Measurements from ENCODE around the gene PMPCA.

PMPCA gene

DNA sequence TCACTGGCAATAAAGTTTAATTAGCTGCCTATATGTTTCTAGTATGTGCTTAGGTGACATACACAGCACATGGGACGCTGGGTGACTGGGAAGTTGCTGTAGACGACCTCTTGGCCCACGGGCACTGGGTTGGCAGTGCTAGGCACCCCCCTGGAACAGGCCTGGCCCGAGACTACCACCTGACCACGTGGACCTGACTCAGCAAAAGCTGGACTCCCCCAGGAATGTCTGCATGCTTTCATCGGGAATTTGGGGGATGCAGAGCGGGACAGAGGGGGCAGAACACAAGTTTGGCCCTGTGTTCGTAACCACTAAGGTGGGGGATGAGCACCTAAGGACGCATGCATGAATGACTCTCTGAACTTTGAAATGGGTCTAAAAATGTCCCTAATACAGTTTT lies 45.8 kb downstream of the PMPCA start:
- ChIA-PET CTCF (no interaction called here), POLR2A (no interaction called here)
- H3K4me3 ChIP-seq (ENCODE audit: low read depth, low read length) = no peak overlapping the region
- TF ChIP-seq, protein P1, sequence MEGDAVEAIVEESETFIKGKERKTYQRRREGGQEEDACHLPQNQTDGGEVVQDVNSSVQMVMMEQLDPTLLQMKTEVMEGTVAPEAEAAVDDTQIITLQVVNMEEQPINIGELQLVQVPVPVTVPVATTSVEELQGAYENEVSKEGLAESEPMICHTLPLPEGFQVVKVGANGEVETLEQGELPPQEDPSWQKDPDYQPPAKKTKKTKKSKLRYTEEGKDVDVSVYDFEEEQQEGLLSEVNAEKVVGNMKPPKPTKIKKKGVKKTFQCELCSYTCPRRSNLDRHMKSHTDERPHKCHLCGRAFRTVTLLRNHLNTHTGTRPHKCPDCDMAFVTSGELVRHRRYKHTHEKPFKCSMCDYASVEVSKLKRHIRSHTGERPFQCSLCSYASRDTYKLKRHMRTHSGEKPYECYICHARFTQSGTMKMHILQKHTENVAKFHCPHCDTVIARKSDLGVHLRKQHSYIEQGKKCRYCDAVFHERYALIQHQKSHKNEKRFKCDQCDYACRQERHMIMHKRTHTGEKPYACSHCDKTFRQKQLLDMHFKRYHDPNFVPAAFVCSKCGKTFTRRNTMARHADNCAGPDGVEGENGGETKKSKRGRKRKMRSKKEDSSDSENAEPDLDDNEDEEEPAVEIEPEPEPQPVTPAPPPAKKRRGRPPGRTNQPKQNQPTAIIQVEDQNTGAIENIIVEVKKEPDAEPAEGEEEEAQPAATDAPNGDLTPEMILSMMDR (IDR thresholded peaks at IDR 0.05; ENCODE audit: insufficient read depth, low read length, missing control alignments) = no peak
- DNase-seq (ENCODE audit: low read depth, low spot score) = no peak

DNA sequence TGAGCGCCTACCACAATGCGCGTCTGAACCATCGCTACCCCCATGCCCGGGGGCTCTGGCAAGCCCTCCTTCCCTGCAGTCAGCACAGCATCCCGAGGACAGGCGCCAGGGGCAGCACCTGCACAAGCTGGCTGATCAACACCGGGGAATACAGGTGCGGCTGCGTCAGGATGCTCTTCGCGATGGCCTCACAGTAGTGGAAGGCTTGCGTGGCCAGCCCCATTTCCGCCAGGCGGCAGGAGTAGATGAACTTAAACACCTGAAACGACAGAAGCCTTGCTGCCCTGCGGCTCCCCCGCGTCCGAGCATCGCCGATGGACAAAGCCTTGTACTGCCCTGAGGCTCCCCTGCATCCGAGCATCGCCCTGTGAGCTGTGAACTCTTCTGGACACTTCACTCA lies 46.9 kb downstream of the PMPCA start:
- ChIA-PET POLR2A (no interaction called here), CTCF (interaction anchor here (1.1 to 3.4 kb wide), 4 partner anchors 11 to 27 kb away, joined by 3 to 16 read pairs (median 10); no protein-coding TSS in a partner anchor)
- DNase-seq (ENCODE audit: low read depth, low spot score) = no peak
- H3K4me3 ChIP-seq (ENCODE audit: low read depth, low read length) = no peak overlapping the region
- TF ChIP-seq, protein P1 (IDR thresholded peaks at IDR 0.05; ENCODE audit: insufficient read depth, low read length, missing control alignments) = no peak

DNA sequence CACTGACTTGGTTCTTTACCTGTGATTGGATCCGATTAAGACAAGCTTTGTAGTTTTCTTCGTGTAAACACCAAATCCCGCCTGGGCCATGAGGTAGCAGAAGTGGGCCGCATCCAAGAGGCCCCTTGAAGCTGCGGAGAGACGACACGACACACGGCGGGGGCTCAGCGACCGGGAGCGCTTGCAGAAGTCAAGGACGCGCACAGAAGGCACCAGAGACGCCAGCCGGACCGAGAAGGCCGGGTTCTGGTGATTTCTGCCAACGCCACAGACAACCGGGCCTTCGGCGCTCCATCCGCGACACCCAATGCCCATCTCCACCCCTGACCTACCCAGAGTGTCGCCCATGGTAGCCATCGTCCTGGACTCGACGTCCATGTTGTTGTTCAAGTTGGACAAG lies 49.0 kb downstream of the PMPCA start:
- TF ChIP-seq, protein P1 (IDR thresholded peaks at IDR 0.05; ENCODE audit: insufficient read depth, low read length, missing control alignments) = no peak
- no peak for DNase-seq (ENCODE audit: low read depth, low spot score)
- H3K4me3 ChIP-seq (ENCODE audit: low read depth, low read length) = no peak overlapping the region
- ChIA-PET CTCF (interaction anchor here (1.4 to 3.4 kb wide), 3 partner anchors 14 to 50 kb away, joined by 4 to 16 read pairs (median 13); no protein-coding TSS in a partner anchor), POLR2A (no interaction called here)

DNA sequence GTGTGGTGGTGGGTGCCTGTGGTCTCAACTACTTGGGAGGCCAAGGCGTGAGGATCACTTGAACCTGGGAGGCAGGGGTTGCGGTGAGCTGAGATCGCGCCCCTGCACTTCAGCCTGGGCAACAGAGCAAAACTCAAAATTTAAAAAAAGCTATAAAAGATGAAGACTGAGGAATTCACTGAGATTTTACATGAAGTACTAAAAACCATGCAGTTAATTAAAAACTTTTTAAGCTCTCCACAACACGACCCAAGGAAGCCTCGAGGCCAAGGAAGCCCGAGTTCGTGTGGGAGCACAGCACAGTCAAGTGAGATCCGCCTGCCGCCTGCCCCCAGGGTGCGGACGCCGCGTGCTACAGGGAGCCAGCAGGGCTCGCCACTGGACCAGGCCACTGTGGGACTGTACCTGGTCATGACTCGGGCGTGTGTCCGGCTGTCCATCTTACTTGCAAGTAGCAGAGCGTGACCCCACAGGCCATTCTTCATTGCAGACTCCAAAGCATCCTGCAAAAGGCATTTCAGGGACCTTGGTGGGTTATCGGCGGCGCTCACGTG lies 50.4 kb downstream of the PMPCA start:
- TF ChIP-seq, protein P1 (IDR thresholded peaks at IDR 0.05; ENCODE audit: insufficient read depth, low read length, missing control alignments) = no peak
- DNase-seq (ENCODE audit: low read depth, low spot score) = no peak
- POLR2A ChIA-PET = no interaction called here
- H3K4me3 ChIP-seq (ENCODE audit: low read depth, low read length) = no peak overlapping the region
- CTCF ChIA-PET = interaction anchor here (0.7 to 1.8 kb wide), 5 partner anchors 14 to 148 kb away, joined by 3 to 6 read pairs (median 4); no protein-coding TSS in a partner anchor

DNA sequence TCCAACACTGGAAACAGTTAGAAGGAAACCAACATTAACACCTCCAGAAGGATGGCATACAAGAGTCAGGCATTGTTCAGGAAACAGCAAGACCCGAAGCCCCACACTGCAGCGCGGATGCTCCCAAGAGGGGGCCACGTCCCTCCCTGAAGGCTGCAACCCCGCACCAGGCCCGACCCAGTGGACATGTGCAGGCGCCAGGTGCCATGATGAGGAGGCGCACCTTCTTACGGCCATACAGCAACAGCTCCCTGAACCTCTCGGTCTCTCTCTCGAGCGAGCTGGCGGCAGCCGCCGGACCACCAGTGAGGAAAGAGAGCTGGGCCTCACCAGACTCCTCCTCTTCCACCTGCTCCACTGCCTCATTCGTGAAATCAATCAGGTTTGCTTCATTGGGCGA lies 52.2 kb downstream of the PMPCA start:
- CTCF ChIA-PET = no interaction called here

DNA sequence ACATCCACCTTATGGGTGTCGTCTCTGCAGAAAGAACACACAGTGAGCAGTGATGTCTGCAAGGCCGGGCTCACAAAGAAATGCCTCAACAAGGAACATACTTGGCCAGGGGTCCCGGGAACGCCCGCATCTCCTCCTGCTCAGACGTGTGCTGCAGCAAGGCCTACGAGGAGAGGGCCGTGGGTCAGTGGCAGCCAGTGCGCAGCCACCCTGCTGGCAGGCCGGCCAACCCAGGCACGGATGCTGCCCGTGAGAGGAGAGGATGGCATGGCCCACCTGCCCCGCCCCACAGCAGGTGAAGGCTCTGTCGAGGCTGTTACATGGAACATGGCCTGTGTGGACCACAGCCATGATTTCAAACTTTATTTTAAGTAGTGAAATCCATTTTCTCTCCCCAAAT lies 53.1 kb downstream of the PMPCA start:
- CTCF ChIA-PET = interaction anchor here (0.9 to 1.6 kb wide), 2 partner anchors 14 to 23 kb away, joined by 3 to 7 read pairs; no protein-coding TSS in a partner anchor
- DNase-seq (ENCODE audit: low read depth, low spot score) = no peak
- TF ChIP-seq, protein P1 (IDR thresholded peaks at IDR 0.05; ENCODE audit: insufficient read depth, low read length, missing control alignments) = no peak
- POLR2A ChIA-PET = no interaction called here
- no peak overlapping the region for H3K4me3 ChIP-seq (ENCODE audit: low read depth, low read length)

More for the DNA sequence above, 52.2 kb downstream of the PMPCA start:
- DNase-seq (ENCODE audit: low read depth, low spot score) = no peak
- TF ChIP-seq, protein P1 (IDR thresholded peaks at IDR 0.05; ENCODE audit: insufficient read depth, low read length, missing control alignments) = no peak
- H3K4me3 ChIP-seq (ENCODE audit: low read depth, low read length) = no peak overlapping the region
- POLR2A ChIA-PET = no interaction called here

Measured in AG04449 (cell line).